ENCODE measurements around the gene LEMD2. TPM values are rescaled to one million over a fixed set of nuclear protein-coding genes. Genes with fewer than 3 reads are reported as not detected.

LEMD2 gene
- total RNA-seq, 2 experiments from 2014 or later, result 70.6 to 76.1 TPM

GRCh38 chr6:33774774-33775173 lies 14.2 kb downstream of the LEMD2 start:
- Mint-ChIP-seq H3K27ac (no peak overlapping the region), H3K27me3 (no peaks in the 10 kb centered on the region), H3K36me3 (ENCODE audit: low read depth) (peaks cover 70% of the 10 kb centered on the region), H3K9me3 (no peaks in the 10 kb centered on the region), H3K4me3 (no peak overlapping the region), H3K4me1 (peaks cover 4% of the 10 kb centered on the region)
- CTCF ChIA-PET, result interaction anchor here (0.7 to 8.4 kb wide), 2 partner anchors 252 to 520 kb away, joined by 4 to 133 read pairs; no protein-coding TSS in a partner anchor
- no peak for DNase-seq
- POLR2A ChIA-PET, result no interaction called here

DNA sequence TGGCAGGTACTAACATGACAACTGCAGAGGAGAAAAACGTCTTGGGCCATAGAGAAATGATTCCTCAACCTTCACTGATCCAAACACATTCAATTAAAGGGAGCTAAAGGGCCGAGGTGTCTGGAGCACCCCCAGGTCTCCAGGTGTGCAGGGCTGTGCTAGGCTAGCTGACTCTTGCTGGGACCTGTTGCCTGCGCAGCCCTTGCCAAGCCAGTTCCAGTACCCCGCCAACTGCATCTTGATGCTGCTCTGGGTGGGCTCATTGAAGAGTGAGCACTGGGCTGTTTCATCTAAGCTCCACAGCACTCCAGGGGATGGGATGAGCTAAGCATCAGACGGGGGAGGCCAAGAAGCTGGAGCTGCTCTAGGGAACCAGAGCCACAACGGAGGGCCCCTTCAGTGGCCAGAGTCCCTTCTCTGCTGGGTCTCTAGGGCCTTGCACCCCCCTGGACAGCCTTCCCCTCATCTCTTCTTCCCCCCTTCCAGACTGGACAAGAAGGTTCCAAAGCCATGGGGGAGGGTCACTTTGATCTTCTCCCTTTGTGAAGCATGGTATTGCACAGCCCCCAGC lies 15.9 kb downstream of the LEMD2 start:
- peaks cover 3% of the 10 kb centered on the region for H3K27me3 Mint-ChIP-seq
- no peak overlapping the region for H3K27ac Mint-ChIP-seq
- peaks cover 54% of the 10 kb centered on the region for H3K36me3 Mint-ChIP-seq (ENCODE audit: low read depth)
- ChIA-PET POLR2A (interaction anchor here (0.9 to 4.0 kb wide), 3 partner anchors 14 to 282 kb away, joined by 3 to 18 read pairs (median 7); no protein-coding TSS in a partner anchor), CTCF (interaction anchor here (1.2 to 8.4 kb wide), 7 partner anchors 9 to 383 kb away, joined by 3 to 133 read pairs (median 3); no protein-coding TSS in a partner anchor)
- no peak for DNase-seq
- peaks cover 7% of the 10 kb centered on the region for H3K4me1 Mint-ChIP-seq
- no peak overlapping the region for H3K4me3 Mint-ChIP-seq
- H3K9me3 Mint-ChIP-seq, result no peaks in the 10 kb centered on the region

DNA sequence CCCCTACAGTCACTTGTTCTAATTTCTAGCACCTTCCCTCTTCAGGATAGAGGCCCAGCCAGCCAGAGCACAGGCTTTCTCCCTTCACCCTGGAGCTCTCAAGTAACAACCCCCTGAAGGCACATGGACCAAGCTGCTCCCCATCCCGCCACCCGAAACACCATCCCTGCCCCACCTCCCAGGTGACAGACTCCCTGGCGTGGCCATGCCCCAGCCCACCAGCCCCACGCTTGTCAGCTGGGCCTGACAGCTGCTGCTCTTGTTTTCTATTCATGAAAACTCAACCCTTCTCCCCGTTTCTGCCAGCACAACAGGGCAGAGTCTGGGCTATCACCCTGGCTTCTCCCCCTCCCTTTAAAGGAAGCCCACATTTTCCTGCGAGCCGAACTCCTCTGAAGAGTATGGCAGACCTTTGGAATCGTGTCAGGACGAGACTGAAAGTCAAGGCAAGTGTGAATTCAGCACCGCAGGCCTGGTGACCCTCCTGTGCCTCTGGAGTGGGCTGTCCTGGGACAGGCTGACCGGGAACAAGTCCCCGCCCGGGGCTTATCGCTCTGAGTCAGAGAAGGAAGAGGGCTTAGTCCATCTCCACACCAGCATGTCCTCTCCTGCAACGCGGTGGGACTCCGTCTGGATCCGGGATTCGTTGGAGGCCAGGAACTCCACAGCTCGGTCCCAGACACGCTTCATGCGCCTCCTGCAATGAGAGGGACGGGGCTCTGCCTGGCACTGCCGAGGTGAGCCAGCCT lies 16.7 kb downstream of the LEMD2 start:
- DNase-seq, result no peak

DNA sequence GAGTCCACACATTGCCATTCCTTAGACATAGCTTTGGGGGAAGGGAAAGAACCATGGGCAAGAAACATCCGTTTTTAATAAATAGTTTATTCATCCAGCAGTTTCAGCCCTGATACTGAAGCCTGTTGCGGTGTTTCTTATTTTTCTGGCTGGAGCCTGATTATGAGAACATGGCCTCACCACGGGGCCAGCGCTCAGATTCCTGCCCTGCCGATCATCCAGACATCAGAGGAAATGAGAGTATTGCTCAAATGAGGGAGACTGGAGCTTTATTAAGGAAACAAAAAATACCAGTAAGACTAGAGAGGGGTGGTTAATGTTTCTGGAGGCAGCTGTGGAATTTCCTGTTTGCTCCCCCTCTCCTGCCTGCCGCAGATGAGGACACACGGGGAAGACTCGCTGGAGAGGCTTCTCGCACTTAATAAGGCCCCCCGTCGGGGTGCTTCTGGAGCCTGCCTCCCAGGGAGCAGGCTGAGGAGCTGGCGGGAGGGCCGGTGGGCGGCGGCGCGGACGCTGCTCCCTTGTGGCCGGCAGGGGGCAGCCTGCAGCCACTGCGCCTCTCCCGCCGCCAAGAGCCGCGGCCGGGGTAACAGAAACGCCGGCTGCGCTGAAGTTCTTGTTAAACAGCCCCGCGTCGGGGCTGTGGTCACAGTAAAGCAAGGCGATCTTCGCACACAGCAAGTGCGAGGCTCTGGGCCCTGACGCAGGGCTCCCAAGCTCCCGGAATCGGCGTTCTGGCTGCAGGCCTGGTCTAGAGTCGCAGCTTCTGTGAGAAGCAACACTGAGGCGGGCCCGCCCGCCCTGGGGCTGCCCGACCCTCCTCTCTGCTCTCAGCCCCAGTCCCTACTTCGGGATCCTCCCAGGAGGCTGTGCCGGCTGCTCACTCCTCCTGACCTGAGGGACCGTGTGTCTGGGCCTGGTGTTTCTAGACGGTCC lies 17.5 kb downstream of the LEMD2 start:
- ChIA-PET CTCF (interaction anchor here (0.6 to 8.4 kb wide), 38 partner anchors 11 to 387 kb away, joined by 3 to 133 read pairs (median 3); partner anchors contain the start of gene UQCC2), POLR2A (interaction anchor here (1.0 to 4.0 kb wide), 6 partner anchors 10 to 256 kb away, joined by 3 to 18 read pairs (median 4); partner anchors contain the start of gene UQCC2)
- H3K27me3 Mint-ChIP-seq, result peaks cover 8% of the 10 kb centered on the region
- peak; percentile 68 for DNase-seq
- H3K36me3 Mint-ChIP-seq (ENCODE audit: low read depth), result peaks cover 38% of the 10 kb centered on the region
- no peak overlapping the region for H3K4me3 Mint-ChIP-seq
- H3K4me1 Mint-ChIP-seq, result peaks cover 7% of the 10 kb centered on the region
- H3K27ac Mint-ChIP-seq, result no peak overlapping the region
- H3K9me3 Mint-ChIP-seq, result no peaks in the 10 kb centered on the region

More for the DNA sequence above, 16.7 kb downstream of the LEMD2 start:
- CTCF ChIA-PET, result interaction anchor here (0.8 to 8.4 kb wide), 20 partner anchors 8 to 386 kb away, joined by 3 to 133 read pairs (median 3); partner anchors contain the start of gene UQCC2
- Mint-ChIP-seq H3K4me1 (peaks cover 7% of the 10 kb centered on the region), H3K27ac (no peak overlapping the region), H3K27me3 (peaks cover 7% of the 10 kb centered on the region), H3K4me3 (no peak overlapping the region), H3K36me3 (ENCODE audit: low read depth) (peaks cover 47% of the 10 kb centered on the region), H3K9me3 (no peaks in the 10 kb centered on the region)
- POLR2A ChIA-PET, result interaction anchor here (0.9 to 4.0 kb wide), 6 partner anchors 11 to 283 kb away, joined by 3 to 18 read pairs (median 4); partner anchors contain the start of gene UQCC2

GRCh38 chr6:33770833-33771145 lies 18.1 kb downstream of the LEMD2 start:
- no peak overlapping the region for H3K27ac Mint-ChIP-seq
- ChIA-PET CTCF (interaction anchor here (0.6 to 8.4 kb wide), 32 partner anchors 11 to 388 kb away, joined by 3 to 133 read pairs (median 4); partner anchors contain the start of gene UQCC2), POLR2A (interaction anchor here (1.1 to 4.0 kb wide), 4 partner anchors 11 to 59 kb away, joined by 3 to 18 read pairs (median 4); partner anchors contain the start of gene UQCC2)
- H3K4me3 Mint-ChIP-seq, result no peak overlapping the region
- peaks cover 32% of the 10 kb centered on the region for H3K36me3 Mint-ChIP-seq (ENCODE audit: low read depth)
- H3K9me3 Mint-ChIP-seq, result no peaks in the 10 kb centered on the region
- DNase-seq, result no peak
- peaks cover 8% of the 10 kb centered on the region for H3K27me3 Mint-ChIP-seq
- H3K4me1 Mint-ChIP-seq, result peaks cover 7% of the 10 kb centered on the region

GRCh38 chr6:33770124-33770832 lies 18.7 kb downstream of the LEMD2 start:
- H3K27me3 Mint-ChIP-seq, result peaks cover 8% of the 10 kb centered on the region

GRCh38 chr6:33769248-33769821 lies 19.6 kb downstream of the LEMD2 start:
- H3K27ac Mint-ChIP-seq, result no peak overlapping the region
- peaks cover 8% of the 10 kb centered on the region for H3K27me3 Mint-ChIP-seq
- H3K36me3 Mint-ChIP-seq (ENCODE audit: low read depth), result peaks cover 19% of the 10 kb centered on the region
- ChIA-PET CTCF (interaction anchor here (0.6 to 8.4 kb wide), 9 partner anchors 10 to 335 kb away, joined by 3 to 133 read pairs (median 4); no protein-coding TSS in a partner anchor), POLR2A (interaction anchor here (1.5 kb wide), 2 partner anchors 255 to 258 kb away, joined by 6 read pairs; no protein-coding TSS in a partner anchor)
- no peak for DNase-seq
- H3K9me3 Mint-ChIP-seq, result no peaks in the 10 kb centered on the region
- no peak overlapping the region for H3K4me3 Mint-ChIP-seq
- H3K4me1 Mint-ChIP-seq, result peaks cover 7% of the 10 kb centered on the region

More at GRCh38 chr6:33770124-33770832, 18.7 kb downstream of the LEMD2 start:
- no peak for DNase-seq
- ChIA-PET CTCF (interaction anchor here (0.9 to 8.4 kb wide), 16 partner anchors 9 to 385 kb away, joined by 3 to 133 read pairs (median 4); no protein-coding TSS in a partner anchor), POLR2A (interaction anchor here (1.1 to 4.0 kb wide), 5 partner anchors 11 to 257 kb away, joined by 3 to 18 read pairs (median 6); partner anchors contain the start of gene UQCC2)
- no peak overlapping the region for H3K27ac Mint-ChIP-seq
- peaks cover 28% of the 10 kb centered on the region for H3K36me3 Mint-ChIP-seq (ENCODE audit: low read depth)
- no peaks in the 10 kb centered on the region for H3K9me3 Mint-ChIP-seq
- H3K4me3 Mint-ChIP-seq, result no peak overlapping the region
- peaks cover 7% of the 10 kb centered on the region for H3K4me1 Mint-ChIP-seq

GRCh38 chr6:33768644-33769120 lies 20.2 kb downstream of the LEMD2 start:
- CTCF ChIA-PET, result interaction anchor here (1.0 to 8.4 kb wide), 6 partner anchors 11 to 268 kb away, joined by 3 to 133 read pairs (median 6); no protein-coding TSS in a partner anchor
- H3K9me3 Mint-ChIP-seq, result no peaks in the 10 kb centered on the region
- H3K27ac Mint-ChIP-seq, result no peak overlapping the region
- H3K36me3 Mint-ChIP-seq (ENCODE audit: low read depth), result peaks cover 17% of the 10 kb centered on the region
- peaks cover 8% of the 10 kb centered on the region for H3K27me3 Mint-ChIP-seq
- peak; percentile 79 for DNase-seq
- H3K4me1 Mint-ChIP-seq, result peaks cover 7% of the 10 kb centered on the region
- POLR2A ChIA-PET, result interaction anchor here (1.3 kb wide), 1 partner anchor 19 kb away, joined by 3 read pairs; no protein-coding TSS in a partner anchor
- no peak overlapping the region for H3K4me3 Mint-ChIP-seq

DNA sequence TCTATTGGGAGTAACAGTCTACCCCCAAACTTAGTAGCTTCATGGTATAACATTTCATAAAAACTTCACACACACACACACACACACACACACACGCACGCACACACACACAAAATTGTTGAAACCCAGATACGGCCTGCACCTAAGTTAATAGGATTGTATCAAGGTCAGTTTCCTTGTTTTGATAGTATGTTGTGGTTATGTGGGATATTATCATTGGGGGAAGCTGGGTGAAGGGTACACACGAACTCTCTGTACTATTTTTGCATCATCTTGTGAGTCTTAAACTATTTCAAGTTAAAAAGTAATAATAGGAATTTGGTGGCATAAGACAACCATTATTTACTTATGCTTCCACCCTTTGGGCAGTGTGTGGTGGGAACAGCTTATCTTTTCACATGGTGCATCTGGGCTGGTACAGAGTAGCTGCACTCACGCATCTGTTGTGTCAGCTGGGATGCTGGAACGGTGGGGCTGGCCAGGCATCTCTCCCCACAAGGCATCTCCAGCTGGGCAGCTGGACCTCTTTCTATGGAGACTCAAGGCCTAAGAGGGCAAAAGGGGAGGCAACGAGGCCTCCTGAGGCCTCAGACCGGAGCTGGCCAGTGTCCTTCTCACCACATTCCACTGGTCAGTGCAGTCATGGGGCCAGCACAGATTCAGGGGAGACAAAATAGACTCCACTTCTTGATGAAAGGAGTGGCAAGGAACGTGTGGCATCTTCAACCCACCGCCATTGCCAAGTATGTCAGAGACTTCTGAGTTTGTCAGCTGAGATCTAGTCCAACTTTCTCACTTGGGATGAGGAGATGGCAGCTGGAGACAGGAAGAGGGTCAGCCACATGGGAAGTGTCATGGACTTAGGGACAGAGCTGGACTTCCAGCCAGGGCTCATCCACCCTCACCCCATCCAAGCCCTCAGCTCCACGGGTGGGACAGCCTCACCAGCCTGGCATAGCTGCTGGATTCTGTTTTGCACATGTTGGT lies 21.7 kb downstream of the LEMD2 start:
- Mint-ChIP-seq H3K4me1 (peaks cover 6% of the 10 kb centered on the region), H3K27ac (no peak overlapping the region), H3K36me3 (ENCODE audit: low read depth) (peaks cover 7% of the 10 kb centered on the region), H3K27me3 (peaks cover 8% of the 10 kb centered on the region), H3K4me3 (no peak overlapping the region), H3K9me3 (no peaks in the 10 kb centered on the region)
- no peak for DNase-seq
- ChIA-PET POLR2A (interaction anchor here (0.8 to 1.3 kb wide), 2 partner anchors 14 to 21 kb away, joined by 3 read pairs; no protein-coding TSS in a partner anchor), CTCF (interaction anchor here (0.8 to 8.4 kb wide), 10 partner anchors 12 to 1091 kb away, joined by 3 to 133 read pairs (median 4); no protein-coding TSS in a partner anchor)

DNA sequence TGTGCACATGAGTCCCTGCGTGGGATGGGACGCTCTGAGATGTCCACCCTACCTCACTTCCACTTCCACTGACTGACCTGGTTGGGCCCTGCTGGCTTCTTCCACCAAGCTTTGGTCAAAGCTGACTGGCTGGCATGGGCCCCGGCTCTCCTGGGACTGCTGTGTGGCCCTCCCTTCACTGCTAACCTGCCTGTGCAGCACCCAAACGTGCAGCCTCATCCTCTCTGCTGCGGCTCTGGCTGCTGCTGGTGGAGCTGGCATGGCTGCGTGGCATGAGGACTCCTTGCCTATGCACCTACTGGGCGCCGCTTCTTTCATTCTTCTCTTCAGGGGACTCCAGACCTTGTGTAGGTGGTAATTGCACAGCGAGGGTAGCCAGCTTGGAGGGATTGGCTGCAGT lies 23.6 kb downstream of the LEMD2 start:
- Mint-ChIP-seq H3K27me3 (peaks cover 8% of the 10 kb centered on the region), H3K27ac (no peak overlapping the region), H3K9me3 (no peaks in the 10 kb centered on the region), H3K4me3 (no peak overlapping the region), H3K4me1 (peaks cover 3% of the 10 kb centered on the region), H3K36me3 (ENCODE audit: low read depth) (no peaks in the 10 kb centered on the region)
- DNase-seq, result no peak
- POLR2A ChIA-PET, result no interaction called here
- CTCF ChIA-PET, result no interaction called here

Data from activated CD4-positive, alpha-beta memory T cell treated with anti-CD3 and anti-CD28 coated beads, Interleukin-2, amount 10 ng/mL, durations not matched to agents 7 days and 5 days (primary cell).